HG03039 (cell line): Measurements from ENCODE around the gene OR6X1.

Source experiments
- ATAC-seq: cut with Tn5 transposase; IDR thresholded peaks from one replicate; pipeline ENCODE4 v1.9.1; 2021; ENCODE audit warnings: mild to moderate bottlenecking, moderate library complexity; ENCODE audit not compliant: unreplicated experiment

OR6X1 gene

DNA sequence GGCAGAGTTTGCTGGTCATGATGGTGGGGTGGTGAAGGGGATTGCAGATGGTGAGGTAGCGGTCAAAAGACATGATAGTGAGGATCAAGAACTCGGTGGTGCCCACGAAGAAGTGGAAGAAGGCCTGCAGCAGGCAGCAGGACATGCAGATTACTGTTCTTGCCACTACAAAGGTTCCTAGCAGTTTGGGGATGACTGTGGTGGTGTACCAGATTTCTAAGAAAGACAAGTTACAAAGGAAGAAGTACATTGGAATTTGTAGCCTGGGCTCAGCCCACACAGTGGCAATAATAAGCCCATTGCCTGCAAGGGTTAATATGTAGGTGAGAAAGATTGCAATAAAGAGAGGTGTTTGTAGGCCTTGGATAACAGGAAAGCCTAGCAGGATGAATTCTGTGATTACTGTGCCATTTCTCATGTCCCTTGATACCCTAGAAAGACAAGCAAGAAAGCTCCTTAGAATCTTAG lies at the start of gene OR6X1:
TSS of gene OR6X1 (minus strand) at position 418 of the 468 bp plus-strand sequence. CDS start at position 418, 0 bp downstream.
- ATAC-seq: no peak

GRCh38 chr11:123801765-123802164 lies 47.4 kb upstream of the OR6X1 start:
- ATAC-seq: no peak

- ATAC-seq: no peak
Measured at GRCh38 chr11:123800036-123800435, 45.7 kb upstream of the OR6X1 start.

- ATAC-seq: no peak
Measured at GRCh38 chr11:123799438-123799837, 45.1 kb upstream of the OR6X1 start.

- ATAC-seq: no peak
Measured at GRCh38 chr11:123798513-123799252, 44.4 kb upstream of the OR6X1 start.

- ATAC-seq: no peak
Measured at GRCh38 chr11:123798079-123798478, 43.8 kb upstream of the OR6X1 start.

- no peak for ATAC-seq
Measured at GRCh38 chr11:123797541-123797940, 43.2 kb upstream of the OR6X1 start.

DNA sequence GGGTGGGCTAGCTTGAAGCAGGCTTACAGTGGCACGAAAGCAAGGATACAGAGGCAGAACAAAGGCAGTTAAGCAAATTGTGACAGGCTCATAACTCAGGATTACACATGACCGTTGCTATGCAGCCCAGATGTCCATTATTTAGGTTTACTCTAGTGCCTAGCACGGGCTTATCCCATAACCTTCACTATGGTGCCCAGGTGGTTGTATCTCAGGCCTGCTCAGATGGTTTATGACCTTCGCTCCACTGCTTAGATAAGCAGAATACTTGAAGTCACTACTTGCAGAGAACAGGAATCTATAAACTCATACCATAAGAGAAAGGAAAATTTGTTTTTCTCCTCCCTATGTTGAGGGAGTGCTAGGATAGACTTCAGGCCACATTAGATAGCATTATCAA lies 42.8 kb upstream of the OR6X1 start:
- ATAC-seq: no peak

- ATAC-seq: no peak
Measured at GRCh38 chr11:123796226-123796625, 41.9 kb upstream of the OR6X1 start.

DNA sequence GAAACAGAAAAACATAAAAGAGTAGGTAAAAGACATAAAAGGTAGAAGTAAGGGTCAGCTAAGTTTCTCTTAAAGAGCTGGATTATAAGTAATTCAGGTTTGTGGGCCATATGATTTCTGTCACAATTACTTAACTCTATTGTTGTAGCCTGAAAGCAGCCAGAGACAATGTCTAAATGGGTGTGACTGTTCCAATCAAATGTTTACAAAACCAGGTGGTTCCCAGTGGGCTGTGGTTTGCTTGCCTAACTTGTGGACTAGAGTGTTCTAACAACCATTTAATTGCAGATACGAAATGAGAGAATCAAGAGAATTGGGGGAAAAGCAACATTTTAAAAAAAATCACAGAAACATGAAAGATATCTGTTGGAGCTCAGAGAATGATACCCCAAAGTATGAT lies 29.2 kb upstream of the OR6X1 start:
- no peak for ATAC-seq

DNA sequence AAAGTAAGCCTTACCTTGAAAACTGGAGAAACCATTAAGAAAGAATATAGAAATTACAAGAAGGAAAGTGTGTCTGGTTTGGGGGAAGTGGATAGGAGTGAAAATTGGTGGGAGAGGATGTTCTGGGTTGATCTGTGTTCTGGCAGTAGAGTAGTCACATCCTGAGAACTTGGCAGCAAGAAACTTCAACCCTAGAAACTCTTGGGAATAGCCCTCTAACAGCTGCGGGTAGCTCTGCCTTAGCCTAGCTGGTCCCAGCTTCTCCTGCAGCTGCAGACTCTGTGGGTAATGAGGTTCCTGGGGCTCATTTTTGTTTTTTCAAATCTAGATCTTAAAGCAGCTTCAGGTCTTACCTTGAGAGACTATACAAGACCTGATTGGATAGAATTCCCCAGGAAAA lies 24.2 kb upstream of the OR6X1 start:
- no peak for ATAC-seq

DNA sequence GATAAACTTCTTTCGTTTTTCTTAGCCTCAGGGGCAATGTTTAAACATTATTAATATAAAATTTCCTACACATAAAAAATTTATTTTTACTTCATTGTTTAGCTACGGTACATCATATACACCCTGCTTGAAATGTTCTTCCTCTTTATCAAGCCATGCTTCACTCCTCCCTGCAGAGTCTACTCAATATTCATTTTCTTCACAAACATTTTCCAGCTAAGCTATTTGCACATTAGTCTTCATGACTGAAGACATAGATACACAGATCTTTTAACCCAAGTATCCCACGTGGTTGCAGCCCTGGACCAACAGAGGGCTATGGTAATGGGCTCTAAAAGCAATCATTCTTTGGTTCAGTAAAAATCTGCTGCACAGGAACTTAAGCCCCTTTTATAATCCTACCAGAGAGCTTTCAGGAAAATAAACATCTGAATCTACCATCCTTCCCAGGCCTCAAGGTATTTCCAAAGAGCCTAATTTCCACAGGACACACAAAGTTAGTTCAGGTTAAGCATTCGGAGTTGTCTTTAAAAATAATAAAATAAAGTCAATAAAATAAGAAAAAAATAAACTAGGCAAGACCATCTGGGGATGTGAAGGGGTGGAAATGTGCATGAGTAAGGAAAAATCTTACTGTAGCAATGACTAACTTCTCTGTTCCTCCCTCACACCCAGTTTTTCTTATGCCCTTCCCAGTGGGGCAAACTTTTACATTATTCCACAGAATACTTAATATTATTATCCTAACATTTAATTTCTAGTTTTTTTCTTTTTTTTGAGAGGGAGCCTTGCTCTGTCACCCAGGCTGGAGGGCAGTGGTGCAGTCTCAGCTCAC lies 21.6 kb upstream of the OR6X1 start:
- no peak for ATAC-seq

- ATAC-seq: peak; percentile 53
Measured at GRCh38 chr11:123775289-123775688, 21.0 kb upstream of the OR6X1 start.

- no peak for ATAC-seq
Measured at GRCh38 chr11:123773959-123774358, 19.6 kb upstream of the OR6X1 start.

DNA sequence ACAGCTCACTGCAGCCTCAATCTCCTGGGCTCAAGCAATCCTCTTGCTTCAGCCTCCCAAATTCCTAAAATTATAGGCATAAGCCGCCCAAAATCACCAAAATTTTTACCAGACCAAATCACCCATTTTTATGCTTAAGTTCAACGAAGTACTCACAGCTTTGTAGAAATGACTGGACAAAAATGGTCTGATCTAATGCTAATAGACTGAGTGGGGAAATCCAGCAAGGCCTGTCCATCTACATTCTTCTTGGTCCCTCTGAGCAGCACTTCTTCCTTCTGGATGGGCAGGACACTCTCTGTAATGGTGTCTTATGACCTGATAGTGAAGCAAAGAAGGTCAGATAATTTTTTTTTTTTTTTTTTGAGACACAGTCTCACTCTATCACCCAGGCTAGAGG lies 18.7 kb upstream of the OR6X1 start:
- no peak for ATAC-seq

DNA sequence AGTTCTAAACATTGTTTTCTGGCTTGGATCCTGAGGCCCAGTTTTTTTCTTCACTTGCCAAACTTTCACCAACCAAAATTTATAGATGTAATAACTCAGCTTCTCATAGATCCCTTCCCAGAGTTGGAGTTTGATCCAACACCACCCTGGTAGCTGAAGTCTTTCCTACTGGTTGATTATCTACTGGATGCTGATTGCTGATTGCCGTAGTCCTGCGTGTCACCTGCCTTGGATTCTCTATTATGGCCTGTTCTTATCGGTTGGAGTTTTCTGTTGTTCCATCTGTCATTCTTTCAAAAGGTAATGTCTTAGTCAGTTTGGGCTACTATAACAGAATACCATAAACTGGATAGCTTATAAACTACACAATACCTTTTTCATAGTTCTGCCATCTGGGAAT lies 17.3 kb upstream of the OR6X1 start:
- no peak for ATAC-seq

- no peak for ATAC-seq
Measured at GRCh38 chr11:123770712-123771111, 16.4 kb upstream of the OR6X1 start.

DNA sequence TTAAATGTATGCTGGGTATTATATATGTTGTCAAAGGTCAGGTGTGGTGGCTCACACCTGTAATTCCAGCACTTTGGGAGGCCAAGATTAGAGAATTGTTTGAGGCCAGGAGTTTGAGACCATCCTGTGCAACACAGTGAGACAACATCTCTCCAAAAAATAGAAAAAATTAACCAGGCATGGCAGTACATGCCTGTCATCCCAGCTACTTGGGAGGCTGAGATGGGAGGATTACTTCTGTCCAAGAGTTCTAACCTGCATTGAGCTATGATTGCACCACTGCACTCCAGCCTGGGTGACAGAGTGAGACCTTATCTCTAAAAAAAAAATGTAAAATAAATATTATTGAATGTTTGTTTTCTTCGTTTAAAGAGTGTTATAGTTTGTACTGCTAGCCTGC lies 11.3 kb upstream of the OR6X1 start:
- ATAC-seq: no peak

DNA sequence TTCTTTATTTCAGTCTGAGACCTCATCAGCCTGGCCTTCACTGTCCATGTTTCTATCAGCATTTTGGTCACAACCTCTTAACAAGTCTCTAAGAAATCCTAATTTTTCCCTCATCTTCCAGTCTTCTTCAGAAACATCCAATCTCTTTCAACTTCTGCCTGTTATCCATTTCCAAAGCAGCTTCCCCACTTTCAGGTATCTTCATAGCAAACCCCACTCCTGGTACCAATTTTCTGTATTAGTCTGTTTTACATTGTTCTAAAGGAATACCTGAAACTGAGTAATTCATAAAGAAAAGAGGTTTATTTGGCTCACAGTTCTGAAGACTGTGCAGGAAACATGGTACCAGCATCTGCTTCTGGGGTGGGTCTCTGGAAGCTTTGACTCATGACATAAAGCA lies 8.1 kb upstream of the OR6X1 start:
- no peak for ATAC-seq

DNA sequence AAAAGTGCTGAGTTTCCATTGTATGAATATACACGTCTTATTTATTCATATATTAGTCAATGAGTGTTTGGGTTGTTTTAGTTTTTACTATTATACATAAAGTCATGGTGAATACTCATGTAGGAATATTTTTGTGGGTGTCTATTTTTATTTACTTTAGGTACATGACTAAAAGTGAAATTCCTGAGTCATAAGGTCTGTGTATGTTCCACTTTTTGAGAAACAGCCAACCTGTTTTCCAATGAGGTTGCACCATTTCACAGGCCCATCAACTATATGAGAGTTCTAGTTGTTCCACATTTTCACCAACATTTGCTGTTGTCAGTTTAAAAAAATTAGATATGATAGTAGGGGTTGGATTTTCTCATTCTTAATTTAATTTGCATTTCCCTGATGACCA lies 6.6 kb upstream of the OR6X1 start:
- ATAC-seq: peak; percentile 79

DNA sequence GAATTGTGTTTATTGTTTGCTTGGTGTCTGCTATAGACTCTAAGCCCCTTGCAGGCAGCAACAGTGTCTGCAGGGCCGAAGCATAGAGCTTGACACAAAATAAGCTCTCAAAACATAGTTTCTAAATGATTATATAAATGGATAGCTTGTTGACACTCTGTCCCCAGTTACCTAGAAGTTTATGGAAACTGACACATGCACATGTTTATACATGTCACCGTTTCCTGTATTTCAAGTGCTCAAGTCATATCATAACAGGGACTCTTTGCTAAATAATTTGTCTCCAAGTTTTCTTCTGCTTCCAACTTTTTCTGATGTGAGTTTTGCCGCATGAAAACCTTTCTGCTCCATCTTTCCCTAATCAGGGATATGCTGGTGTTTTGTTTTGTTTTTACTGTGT lies 3.7 kb upstream of the OR6X1 start:
- ATAC-seq: no peak

- no peak for ATAC-seq
Measured at GRCh38 chr11:123755813-123756212, 1.5 kb upstream of the OR6X1 start.
